HG02571 (cell line): ENCODE measurements around the gene UVSSA.

Experiments used
- ATAC-seq: cut with Tn5 transposase; IDR thresholded peaks from one replicate; pipeline ENCODE4 v1.9.1; 2021; ENCODE audit warnings: mild to moderate bottlenecking, moderate library complexity; ENCODE audit not compliant: unreplicated experiment

The UVSSA gene

DNA sequence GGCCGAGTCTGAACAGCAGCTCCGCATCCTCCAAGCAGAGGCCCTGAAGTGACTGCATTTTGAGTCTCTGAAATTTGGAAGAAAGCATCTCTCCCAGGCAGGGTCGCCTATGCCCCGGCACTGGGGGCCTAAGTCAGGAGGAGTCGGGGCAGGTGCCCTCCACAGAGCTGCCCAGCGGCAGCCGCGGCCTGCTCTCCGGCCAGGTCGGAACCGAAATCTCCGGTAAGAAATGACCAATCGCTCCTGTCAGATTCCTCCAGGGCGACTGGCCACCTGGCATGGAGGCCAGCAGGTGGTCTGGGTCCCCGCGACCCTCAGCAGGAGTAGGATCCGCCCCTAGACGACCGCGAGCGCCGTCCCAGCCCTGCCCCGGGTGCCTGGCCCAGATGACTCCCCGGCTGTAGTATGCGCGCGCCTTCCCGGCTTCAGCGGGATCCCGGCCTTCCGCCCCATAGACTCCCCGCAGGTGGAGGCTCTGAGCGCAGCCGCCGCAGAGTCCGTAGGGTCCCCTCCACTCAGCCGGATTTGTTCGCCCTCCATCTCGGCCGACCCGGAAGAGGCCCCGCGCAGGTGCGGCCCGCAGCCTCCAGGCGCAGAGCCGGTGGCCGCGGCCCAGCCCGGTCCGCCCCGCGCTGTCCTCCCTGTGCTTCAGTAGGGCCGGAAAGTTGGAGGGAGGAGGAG is 57.7 kb downstream of the UVSSA start:
- ATAC-seq: no peak

DNA sequence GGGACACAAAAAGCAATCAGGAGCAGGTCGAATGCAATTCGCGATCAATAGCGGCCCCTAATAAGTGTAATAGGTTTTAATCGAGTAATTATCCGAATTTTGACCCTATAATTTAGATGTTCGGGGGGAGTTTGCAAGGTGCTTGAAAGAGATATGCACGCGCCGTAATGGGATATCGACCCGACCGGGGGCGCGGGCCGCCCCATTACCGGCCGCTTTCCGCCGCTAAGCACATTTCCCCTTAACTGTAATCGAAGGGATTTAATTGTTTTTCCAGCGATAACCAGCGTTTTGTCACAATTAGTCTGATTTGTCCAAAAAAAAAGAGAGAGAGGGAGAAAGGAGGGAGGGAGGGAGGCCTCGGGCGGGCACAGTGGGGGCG is 58.2 kb downstream of the UVSSA start:
- no peak for ATAC-seq

DNA sequence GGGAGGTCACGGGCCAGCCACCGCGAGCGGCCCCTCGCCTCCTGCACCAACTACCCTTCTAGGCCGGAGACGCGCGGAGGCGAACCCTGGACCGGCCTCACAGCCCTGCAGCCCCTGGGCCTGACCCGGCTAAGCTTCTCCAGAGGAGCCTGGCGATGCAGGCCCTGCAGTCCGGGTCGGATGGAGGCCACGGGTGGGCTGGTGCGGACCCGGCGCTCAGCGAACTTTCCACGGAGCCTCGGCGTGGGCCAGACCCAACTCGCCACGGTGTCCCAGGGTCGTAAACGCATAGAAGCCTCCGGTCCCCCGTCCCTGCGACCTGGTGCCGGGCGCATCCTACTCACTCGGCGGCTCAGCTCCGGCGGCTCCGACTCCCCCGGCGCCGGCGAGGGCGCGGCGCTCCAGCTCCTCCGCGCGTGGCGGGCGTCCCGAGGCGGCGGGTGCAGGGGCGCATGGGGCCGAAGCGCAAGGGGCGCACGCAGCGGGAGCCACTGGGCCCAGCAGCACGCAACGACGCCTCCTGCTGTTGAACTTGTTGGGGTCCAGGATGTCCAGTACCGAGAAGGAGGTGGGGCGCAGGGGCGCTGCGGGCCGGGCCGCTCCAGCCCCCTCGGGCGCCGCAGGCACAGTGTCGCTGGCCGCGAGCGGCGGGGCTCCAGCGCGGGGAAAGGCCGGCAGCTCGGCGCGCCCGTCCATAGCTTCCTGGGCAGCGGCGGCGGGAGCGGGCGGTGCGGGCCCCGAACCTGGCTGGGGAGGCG is 58.8 kb downstream of the UVSSA start:
- no peak for ATAC-seq

DNA sequence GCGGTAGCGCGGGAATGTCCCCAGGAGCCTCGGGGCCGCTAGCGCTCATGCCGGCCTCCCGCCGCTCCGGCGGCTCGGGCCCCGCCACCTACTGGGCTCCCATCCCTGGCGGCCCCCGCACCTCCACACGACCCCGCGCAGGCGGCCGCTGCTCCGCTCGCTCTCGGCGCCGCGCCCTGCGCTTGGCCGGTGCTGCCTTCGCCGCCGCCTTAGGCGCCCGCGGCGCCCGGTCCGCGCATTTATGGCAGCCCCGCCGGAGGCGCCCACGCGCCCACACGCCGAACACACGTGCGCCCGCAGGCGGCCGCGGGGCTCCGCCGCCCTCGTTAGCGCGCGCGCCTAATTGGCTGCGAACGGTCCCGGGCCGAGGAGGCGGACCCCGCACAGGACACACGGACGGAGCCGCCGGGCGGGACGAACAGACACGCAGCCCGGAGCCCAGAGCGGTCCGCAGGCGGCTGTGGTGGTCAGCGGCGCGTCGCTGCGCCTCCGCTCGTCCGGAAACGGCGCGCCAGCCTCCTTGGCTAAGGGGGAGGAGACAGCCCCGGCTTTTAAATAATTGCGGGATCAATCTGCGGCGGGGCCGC is 59.5 kb downstream of the UVSSA start, which contains the start of gene NKX1-1:
TSS of gene NKX1-1 (minus strand) at position 49 of the 587 bp plus-strand sequence. CDS start at position 49, 0 bp downstream.
- ATAC-seq: no peak

DNA sequence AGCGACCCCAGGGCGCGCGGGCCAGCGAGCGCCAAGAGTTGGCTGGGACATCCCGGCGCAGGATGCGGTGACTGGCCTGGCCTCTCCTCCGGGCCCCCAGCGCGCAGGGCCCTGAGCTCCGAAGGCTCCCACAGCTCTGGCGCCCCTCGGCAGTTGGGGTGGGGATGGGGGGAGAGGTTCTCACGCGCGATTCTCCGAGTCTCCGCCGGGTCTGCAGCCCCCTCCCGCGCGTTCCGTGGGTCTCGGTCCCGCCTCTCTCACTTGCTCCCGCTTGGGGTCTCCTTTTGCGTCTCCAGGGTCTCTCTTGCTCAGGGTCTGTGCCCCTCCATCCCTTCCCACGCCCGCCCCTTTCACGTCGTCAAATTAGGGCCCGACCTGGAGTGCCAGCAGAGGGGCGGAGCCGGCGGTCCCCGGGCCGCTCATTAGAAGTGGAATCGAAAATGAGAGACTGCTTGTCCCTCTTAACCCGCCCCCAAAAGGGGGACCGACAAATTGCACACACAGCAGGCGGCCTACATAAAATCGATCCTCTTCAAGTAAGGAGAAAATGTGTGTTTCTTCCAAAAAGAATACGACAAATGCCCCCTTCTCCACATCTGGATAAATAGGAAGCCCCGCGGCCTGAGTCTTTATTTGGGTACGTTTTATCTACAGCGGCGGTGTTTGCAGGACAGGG is 60.1 kb downstream of the UVSSA start:
- no peak for ATAC-seq

DNA sequence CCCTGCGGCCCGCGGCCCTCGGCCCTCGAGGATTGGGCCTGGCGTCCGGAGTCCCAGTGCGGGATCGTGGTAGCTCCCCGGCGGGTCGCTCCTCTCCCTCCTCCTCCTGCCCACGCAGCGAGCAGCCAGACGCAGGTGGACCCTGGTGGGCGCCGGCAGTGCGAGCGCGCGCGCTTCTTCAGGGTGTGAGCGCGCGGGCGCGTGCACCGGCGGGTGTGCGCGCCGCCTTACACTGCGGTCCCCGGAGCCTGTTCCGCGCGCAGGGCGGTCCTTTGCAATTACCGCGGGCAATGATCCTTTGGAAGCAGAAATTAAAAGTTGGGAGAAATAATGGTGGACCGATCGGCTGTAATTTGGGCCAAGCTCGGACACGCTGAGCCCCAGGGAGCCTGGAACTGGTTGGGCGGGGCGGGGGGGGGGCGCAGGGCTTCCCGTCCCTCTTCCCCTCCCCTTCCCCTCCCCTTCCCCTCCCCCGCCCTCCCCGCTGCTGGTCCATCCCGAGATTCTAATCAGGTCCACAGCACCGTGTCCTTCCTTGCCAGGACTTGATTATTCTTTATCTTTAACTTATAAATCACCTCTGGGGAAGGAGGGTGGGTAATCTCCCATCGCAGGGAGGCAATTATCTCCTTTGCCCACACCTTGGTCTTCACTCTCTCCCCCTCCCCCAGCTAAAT is 60.8 kb downstream of the UVSSA start:
- ATAC-seq: no peak

DNA sequence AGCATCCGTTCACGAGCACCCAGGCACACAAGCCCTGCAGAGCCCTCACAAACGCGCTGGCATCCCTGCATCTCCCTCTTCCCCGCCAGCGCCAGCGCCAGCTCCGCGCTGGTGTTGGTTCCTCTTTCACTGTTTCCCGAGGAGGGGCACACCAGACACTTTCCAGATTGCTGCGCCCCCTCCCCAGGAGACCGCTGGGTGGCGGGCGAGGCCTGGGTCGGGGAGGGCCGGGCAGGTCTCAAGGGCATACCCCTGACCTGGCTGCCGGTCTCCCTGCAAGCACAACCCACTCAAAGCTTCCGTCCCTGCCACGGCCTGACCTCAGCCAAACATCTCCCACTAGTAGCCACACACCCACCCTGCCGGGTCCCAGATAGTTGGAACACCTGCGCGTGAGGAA is 61.4 kb downstream of the UVSSA start:
- ATAC-seq: no peak

DNA sequence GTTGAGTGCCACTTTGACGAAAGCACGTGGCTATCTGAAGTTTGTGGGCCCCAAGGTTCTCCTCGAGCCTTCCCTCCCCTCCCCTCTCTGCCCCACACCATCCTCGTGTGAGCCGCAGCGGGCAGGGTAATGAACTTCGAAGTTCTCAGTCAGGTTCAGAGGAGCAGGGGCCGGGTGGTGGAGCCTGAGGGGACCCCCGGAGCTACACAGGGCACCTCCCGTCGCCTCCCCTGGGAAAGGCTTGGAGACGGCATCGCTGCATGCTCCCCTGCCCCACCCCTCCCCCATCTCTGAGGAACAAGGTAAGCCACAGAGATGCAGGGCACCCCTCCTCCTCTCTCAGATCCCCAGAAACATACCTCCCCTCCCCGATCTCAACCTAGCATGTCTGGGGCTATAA is 62.1 kb downstream of the UVSSA start:
- no peak for ATAC-seq

DNA sequence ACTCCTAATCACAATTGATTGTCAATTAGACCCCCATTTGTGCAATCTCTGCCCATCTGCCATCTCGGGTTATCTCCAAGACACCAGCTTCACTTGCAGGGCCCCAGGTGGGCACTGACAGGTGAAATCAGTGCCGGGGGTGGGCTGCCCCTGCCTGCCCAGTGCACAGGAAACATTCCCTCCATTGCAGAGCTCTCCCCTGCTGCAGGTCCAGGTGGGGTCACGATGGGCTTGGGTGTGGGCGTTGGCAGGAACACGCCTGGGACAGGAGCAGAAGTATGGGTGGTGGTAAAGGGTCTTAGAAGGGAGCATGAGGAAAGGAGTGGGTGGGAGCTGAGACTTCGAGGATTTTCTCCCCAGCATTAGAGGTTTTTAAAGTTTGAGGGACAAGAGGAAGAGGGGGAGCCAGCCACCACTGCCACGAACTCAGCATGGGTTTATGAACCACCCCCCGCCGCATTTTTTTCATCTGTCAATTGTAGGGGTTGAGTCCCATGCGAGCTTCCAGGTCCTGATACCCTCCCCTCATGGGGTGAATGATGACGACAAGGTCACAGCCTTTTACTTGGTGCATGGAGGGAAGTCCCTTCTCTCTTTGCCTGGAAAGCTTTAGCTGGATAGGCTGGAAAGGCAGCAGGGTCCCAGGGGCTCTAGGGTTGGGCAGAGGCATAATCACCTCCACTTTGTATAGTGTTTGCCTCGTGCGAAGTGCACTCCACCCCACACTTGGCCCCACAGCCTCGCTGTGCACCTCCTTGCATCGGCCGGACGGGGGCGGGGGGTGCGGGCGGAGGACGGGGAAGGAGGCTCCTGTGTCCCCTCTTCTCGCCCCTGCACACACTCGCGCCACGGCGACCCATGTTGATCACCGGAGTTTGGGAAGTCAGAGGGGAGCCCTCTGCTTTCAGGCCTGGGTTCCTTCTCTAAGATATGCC is 62.8 kb downstream of the UVSSA start:
- no peak for ATAC-seq

DNA sequence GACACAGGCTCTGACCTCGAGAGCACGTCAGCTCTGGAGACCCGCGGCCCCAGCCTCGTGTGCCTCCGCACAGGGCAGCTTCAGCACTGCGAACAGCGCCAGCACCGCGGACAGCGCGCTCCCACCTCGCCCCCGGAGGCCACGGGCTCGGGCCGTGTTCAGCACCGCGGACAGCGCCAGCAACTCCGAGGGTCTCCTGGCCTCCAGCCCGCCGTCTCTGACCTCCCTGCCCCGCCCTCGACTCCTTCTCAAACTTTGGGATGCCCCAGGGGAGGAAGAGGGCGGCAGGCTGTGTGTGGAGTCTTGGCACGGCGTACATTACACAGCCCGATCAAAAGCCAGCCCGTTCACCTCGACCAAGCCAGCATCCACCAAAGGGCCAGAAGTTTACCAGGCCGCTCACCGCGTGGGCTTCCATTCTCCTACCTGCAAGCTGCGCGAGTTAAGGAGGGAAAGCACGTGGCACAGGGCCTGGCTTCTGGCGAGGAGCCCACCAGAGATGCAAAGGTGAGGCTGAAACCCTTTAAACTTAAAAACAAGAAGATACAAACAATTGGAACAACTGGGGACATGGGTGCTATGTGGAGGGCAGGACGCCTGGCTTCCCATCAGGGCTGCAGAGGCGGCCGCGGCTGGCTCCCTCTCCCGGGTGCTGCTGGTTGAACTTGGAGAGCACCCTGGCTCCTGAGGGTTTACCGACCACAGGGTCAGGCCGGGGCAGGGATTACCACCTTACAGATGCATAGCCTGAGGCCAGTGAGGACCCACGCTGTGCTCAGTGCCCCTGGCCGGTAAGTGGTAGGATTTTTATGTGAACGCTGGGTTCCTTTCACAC is 63.7 kb downstream of the UVSSA start:
- ATAC-seq: no peak

DNA sequence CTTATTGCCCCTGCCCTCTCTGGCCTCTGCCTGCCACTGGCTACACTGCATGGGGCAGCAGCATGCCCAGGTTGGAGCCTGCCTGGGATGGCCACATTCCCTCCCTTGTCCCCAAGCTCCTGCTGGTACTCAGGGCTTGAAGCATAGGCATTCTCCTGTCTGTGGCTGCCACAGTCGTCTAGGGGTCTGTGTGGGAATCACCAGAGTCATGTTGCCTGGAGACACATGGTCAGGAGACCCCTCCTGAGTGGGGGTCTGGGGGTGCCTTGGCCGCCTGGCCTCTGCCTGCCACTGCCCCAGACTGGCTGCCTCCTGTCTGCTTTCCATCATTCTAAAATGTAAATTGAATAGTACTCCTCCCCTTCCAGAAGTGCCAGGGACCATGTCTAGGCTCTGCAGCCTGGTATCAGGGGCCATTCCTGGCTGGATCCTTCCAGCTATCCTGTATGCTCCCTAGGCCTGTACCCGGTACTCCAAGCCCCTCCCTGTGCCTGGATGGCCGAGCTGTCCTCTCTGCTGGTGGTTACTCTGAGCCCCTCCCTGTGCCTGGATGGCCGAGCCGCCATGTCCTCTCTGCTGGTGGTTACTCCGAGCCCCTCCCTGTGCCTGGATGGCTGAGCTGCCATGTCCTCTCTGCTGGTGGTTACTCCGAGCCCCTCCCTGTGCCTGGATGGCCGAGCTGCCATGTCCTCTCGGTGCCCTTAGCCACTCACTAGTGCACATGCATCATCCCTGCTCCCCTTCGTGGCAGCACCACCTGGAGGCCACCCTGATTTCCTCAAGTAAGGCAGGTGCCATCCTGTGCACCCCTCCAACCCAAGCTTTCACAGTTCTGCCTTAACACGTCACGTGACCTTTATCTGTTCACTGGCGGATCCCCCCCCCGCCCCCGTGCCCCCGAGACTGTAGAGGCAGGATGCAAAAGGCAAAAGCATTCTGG is 64.7 kb downstream of the UVSSA start:
- ATAC-seq: no peak

DNA sequence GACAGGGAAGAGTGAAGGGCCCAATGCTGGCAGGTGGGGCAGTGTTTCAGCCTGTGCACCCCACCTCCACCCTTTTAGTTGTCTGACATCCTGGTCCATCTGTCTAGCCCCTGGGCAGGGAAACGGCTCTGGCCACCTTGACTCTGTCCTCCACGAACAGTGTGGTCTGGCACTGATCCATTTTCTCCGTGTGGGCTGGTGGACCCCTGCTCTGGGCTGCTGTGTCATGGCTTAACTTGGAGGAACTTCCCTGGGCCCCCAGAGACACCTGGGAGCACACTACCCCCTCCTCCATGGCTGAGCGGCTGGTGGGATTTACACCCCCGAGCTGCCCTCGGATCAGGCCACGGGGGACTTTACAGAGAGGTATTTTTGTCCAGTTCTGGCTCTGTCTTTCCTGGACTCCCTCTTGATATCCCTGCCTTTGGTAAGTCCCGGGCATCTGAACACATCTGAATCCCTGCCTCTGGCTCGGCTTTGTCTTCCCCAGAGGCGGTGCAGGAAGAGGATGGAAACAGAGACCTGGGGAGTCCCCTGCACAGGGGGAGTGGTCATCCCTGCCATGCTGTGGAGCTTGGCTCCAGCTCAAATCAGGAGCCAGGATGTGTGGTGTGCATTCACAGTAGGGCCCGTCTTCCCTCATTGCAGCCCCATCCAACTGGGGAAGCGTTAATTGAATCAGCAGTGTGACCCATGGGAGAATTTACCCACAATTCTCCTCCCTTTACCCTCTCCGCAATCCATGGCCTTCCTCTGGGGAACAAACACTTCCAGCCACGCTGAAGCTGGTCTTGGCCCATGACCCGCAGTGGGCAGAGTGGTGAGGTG is 65.6 kb downstream of the UVSSA start:
- no peak for ATAC-seq

DNA sequence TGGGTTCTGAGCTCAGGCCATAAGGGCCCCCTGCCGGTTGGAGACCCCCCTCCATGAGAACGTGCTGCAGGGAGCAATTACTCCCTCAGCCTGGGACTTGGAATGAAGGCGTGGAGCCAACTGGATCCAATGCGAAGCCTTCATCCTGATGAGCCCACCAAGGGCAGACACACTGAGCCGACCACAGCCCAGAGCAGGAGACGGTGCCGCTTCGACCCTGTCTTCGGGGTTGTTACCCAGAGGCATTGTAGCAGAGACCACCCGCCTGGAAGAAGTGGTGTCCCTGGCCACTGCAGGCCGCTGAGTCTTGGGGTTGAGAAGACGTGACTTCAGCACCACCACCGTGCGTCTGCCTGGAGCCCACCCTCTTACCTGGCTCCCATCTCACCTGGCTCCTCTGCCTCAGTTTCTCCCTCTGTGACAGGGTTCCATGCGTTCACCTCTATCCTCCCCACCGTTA is 66.2 kb downstream of the UVSSA start:
- no peak for ATAC-seq

DNA sequence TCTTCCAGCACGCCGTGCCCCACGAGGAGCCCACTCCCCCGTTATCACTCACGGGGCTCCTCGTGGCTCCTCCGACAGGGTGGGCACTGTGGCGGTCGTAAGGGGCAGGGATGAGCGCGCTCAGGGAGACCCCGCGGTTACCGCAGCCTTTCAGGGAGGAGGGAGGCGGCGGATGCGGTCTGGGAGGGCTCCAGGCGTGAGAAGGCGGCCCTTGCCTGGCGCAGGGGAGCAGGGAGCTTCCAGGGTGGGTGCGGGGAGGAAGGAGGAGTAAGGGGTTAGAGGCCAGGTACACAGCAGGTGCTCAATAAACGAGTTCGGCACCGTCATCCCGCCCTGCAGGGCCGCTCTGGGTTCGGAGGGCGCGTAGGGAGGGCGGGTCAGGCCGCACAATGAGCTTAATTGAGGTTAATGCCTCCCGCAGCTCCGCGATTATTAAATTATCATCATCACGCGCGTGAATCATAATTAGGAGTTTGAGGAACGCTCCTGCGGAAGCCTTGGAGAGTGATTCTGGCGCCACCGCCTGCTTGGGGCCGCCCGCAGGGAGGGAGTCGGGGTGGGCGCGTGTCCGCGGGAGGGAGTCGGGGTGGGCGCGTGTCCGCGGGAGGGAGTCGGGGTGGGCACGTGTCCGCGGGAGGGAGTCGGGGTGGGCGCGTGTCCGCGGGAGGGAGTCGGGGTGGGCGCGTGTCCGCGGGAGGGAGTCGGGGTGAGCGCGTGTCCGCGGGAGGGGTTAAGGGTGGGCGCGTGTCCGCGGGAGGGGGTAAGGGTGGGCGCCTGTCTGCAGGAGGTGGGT is 66.9 kb downstream of the UVSSA start:
- no peak for ATAC-seq

DNA sequence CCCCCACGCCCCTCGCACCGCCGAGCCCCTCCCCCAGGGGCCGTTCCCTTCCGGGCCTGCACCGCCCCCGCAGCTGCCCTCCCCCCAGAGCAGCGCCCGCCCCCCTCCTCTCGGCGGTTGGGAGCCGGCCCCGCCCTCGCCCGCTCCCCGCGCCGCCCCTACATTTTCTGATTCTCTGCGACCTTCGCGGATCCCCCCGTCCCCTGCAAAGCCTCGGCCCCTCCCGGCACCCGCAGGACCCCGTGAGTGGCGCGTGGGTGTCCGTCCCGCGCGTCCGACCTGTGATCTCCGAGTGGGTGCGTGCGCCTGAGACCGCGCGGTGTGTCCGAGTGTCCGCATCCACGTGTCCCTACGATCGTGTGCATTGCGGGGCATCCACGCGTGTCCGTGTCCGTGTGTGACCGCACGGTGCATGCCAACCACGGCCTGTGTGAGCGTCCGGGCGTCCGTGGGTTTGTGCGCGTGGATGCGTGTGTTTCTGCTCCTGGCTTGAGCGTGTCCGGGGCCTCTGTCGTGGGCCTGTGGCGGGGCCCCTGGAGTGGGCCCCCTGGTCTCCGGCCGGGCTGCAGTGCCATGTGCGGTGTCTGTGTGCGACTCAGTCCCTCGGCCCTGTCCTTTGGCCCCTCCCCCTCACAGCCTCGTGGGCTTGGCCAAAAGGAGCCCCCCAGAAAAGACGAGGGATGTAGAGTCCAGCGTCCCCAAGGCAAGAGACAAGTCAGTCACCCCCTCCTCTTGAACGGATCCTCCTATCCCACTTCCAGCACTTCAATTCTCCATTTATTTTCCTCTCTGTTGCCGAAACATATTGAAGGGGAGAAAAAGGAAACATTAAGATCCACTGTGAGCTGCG is 68.0 kb downstream of the UVSSA start:
- no peak for ATAC-seq

DNA sequence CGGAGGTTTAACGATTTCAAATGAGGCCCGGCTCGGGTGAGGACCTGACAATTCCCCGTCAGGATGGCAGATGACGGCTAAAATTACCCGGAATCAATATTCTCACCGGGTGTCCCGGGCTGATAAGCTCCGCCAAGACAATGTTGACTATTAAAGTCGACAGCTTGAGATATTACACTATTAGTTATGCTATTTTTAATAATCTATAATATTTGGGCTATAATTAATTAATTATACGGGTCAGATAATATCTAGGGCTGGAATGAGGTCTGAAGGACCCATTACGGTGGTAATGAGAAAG is 68.6 kb downstream of the UVSSA start:
- no peak for ATAC-seq
